HG03354 (cell line): ENCODE data around the gene CLPSL2.
"Not testable (repeated sequence)": the region's sequence is repeated elsewhere in the genome, so short reads cannot be mapped to it uniquely, and the experiment has no call there.

Experiments used
- ATAC-seq: cut with Tn5 transposase; IDR thresholded peaks from one replicate; pipeline ENCODE4 v1.9.1; 2021; ENCODE audit warnings: mild to moderate bottlenecking; ENCODE audit not compliant: unreplicated experiment, poor library complexity, severe bottlenecking

Gene CLPSL2, protein sequence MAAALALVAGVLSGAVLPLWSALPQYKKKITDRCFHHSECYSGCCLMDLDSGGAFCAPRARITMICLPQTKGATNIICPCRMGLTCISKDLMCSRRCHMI

DNA sequence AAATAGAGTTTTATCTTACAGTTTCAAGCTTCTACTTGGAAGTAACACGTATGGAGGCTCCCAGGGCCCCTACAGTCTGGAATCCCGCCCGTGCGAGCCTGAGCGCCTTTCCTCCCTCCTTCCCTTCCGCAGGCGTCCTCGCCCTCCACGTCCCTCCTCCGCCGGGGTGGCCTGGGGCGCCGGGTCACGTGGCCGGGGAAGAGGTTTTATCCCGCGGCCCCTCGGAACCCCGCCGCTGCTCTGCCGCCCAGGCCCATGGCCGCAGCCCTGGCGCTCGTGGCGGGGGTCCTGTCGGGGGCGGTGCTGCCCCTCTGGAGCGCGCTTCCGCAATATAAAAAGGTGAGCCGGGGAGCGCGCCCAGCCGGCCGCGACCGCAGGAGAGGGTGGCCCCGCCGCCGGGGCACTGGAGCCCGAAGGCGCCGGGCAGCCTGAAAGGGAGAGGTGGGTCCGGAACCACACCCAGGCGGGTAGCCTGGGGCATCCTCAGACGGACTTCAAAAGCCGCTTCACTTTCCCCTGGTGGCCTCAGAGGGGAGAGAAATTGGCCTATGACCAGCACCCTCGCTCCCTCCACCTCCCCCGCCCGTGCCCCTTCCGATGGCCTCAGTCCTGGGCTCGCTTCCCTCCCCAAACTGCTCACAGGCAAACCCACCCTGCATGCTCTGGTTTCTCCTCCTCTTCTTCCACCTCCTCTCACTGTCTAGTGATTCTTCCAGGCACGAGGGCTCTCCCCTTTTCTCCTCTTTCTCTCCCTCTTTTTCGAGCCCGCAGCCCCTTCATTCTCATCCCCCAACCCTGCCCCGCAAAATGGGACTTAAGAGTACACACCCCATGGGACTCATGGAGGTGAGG lies at the start of gene CLPSL2:
Gene CLPSL2 (plus strand): TSS at position 235 of the 852 bp plus-strand sequence. CDS start 21 bp downstream, at position 256.
- ATAC-seq = no peak

DNA sequence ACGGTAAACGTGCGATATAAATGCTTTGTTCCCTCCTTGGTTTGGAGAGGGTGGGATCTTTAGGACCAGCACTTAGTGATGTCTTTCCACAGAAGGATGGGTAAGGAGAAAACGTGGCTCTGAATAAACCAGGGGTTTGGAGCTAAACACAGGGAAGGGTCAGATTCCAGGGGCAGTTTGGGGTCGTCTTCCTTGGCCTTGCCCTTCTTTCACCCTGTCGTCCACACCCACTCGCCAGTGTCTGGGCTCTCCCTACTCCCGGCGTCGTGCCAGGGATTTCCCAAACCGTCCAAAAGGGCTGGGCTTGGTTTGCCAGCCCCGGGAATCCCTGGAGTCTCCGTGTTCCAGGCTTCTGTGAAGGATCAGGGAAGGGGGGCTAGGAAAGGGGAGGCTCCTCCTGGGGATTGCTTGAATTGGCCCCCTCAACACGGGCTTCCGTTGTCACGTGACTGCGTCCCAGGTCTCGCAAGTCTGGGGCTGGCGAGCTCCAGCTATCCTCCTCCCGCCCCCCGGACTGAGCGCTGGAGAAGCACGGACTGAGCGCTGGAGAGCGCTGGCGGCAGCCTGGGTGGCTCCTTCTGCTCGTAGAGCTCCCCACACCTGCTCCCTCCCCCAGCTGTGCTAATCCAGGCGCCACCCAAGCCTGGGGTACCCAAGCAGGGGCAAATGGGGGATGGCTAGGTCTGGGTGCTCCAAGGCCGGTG lies 49.0 kb upstream of the CLPSL2 start:
- peak; percentile 18 for ATAC-seq

DNA sequence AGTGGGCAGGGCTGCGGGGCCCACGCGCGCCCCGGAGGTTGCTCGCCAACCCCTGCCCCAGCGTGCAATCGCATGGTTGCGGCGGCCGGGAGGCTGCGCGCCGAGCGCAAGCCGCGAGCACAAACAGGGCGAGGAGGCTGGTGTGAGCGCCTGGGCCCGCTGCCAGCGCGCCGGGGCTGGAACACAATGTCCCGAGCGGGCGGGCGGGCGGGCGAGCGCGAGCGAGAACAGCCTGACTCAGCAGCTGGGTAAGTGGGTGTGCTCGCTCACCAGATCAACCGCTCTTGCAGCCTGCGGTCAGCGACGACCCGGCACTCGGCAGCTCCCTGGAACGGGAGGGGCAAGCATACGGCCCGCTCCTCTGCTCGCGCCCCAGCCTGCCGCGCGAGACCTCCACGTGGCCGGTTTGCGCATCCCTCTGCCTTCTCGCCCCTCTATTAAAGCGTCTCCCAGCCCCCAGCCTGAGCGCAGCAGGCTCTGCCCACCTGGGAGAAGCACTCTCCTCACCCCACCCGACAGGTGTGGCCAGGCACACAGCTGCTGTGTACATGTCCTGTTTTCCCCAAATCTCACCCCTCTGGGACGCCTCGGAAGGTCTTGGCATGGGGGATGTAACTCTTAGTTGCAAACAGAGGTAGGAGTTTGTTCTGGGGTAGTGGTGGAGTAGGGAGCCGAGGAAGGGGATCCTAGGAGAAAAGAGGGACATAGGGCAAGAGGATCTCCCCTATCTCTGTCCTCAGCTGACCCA lies 48.3 kb upstream of the CLPSL2 start:
- peak; percentile 40 for ATAC-seq

DNA sequence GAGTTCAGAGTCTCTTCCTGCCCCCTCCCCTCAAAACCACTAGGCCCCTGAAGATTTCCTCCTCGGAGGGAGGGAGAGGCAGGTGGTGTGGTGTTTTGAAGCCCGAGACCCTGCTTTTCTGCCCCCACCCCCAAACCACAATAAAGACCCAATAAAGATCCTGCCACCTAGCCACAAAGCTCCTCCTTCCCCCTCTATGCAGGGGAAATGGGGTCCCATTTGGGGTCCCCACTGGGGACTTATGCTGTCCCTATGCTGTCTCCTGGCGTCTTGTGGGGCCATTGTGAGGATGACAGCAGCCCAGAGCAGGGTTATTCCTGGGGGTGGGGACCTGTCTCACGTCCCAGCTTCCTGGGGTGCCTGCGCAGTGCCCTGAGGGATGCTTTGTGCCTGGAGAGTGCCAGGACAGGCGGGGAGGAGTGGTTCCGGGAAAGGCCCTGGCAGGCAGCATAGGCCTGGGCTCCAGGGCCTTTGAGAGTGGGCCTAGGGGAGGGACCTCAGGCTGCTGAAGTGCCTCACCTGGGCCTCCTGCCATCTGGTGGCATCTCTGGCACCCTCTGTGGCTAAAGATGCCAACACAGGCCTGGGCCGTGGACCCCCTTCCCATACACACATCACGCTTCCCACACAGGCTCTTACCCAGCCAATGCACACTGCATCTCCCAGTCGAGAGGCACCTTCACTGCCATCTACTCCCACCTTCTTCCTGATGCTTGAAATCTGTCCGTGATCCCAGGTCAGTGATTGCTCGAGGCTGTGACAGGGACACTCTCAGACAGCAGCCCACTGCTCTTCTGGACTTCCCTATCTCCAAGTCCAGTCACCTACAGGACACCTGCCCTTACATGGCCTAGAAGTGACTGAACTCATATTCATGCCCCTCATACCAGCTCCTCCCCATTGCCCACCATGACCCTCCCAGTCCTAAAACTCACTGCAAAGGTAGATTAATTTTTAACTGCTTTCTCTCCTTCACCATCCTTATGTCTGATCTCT lies 47.4 kb upstream of the CLPSL2 start:
- ATAC-seq = no peak

DNA sequence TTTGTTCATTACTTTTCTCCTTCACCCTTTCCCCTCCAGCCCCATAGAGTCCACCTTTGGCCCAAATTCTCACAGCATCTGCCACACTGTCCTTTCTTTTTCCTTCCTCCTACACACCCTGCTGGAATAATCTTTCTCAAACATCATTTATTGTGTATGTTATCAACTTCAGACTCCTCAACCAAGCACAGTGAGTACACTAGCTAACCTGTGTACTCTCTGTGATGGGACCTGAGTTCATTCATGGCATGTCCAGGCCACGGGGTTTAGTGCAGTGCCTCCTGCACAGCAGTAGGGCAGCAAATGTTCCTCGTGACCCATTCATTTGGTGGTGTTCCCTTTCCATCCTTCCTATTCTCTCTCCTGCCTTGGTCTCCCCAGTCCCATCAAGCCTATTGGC lies 46.7 kb upstream of the CLPSL2 start:
- ATAC-seq = no peak

DNA sequence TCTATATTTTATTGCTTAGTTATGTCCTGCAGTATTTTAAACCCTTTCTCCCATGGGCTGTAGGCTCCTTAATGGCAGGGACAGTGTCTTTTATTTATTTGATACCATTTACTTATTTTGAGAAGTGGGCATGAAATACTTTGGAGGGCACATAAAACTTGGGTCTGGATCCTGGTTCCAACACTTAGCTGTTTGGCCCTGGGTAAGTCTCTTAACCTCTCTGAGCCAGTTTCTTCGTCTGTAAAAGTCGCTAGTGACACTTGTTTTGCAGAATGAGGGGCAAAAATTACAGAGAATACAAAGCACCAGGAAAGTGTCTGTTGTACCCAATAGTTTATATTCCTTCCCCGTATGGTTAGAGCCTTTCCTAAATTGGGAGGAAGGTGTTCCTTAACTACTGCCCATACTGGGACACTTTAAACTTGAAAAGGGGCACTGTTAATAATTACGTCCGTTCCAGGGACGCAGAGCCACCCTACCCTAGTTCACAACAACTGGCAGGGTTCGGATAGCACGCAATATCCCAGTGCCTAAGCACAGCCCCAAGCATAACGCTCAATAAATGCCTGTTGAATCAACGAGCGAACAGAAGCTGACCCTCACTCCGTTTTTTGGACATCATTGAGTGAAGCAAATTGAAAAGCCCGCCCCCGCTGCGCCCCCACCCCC lies 45.5 kb upstream of the CLPSL2 start:
- ATAC-seq = no peak

DNA sequence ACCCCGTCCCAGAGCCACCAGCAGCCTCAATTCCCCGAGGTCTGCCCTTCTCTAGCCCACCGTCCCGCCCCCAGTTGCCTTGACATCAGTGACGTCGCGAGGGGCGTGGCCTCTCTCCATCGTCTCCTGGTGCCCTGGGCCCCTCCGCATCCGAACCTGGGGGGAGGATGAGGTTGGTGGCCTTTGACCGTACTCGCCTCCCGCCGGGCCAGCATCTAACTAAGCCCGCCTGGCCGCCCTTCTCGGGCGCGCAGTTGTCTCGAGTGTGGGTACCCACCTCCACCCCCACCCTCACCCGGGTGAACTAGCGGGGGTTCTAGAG lies 45.0 kb upstream of the CLPSL2 start:
- peak; percentile 59 for ATAC-seq

DNA sequence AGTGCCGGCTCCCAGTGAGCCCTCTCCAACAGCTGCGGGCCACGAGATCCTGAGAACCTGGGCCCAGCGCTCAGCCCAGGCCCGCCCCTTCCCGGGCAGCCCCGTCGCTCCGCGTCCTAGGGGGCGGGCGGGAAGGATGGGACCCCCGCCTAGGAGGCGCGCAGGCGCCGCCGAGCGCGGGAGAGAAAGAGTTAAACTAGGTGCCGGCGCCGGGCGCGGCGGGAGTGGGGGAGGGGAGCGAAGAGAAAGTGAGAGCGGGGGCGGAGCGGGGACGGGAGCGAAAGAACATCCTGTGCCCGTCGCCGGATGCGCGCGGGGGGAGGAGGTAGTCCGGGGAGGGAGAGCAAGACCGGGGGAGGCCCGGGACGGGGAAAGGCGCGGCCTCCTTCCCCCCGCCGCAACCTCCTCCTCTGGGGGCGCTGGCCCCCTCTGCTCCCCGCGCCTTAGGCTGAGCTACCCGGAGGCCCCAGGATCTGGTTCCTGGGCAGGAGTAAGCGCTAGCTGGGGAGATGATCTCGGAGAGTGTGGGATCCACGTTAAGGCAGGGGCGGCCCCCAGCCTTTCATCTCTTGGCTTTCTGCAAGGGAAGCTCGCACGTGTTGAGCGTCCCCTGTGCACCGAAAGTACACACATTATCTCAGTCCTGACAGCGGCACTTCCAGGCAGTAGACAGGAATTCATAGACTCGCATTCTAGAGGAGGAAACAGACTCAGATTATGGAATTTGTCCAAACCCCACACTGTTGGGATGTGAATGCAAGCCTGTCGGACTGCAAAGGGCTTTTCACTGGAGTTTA lies 44.5 kb upstream of the CLPSL2 start:
- peak; percentile 58 for ATAC-seq

DNA sequence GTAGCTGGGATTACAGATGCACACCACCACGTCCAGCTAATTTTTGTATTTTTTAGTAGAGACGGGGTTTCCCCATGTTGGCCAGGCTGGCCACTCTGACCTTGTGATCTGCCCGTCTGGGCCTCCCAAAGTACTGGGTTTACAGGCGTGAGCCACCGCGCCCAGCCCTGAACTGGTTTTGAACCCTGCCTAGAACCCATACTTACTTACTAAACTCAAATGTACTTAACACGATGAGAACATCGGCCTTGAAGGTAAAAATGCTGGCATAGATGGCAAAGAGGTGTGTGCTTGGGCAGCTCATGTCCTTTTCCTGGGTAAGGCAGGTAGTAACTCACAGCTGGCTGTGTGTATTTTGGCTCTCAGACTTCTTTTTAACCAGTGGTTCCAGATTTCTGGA lies 42.8 kb upstream of the CLPSL2 start:
- ATAC-seq = no peak

DNA sequence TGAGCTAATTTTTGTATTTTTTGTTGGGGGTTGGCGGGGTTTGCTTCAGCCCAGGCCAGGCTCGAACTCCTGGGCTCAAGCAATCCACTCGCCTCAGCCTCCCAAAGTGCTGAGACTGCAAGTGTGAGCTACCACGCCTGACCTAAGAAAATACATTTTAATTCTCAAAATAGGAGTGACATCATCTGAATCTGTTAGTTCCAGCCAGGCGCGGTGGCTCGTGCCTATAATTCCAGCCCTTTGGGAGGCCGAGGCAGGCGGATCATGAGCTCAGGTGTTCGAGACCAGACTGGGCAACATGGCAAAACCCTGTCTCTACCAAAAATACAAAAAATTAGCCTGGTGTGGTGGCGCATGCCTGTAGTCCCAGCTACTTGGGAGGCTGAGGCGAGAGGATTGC lies 42.1 kb upstream of the CLPSL2 start:
- not testable (repeated sequence) for ATAC-seq

DNA sequence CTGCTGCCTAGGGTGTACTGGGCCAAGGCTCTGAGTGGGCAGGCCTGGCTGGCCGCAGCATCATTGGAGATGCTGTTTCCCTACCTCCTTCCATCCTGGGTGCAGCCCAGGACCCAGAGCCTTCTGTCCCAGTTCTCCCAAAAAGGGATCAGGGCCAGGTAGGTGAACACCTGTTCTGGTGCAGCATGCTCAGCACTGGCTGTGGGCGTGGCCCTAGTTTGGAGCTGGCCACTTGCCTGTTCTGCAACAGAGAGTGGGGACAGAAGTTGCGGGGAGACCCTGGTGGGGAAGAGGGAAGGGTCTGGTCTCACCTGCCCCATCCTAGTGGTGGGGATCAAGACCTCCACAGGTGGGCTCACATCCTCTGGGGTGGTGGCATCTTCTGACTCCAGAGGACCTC lies 40.9 kb upstream of the CLPSL2 start:
- no peak for ATAC-seq

DNA sequence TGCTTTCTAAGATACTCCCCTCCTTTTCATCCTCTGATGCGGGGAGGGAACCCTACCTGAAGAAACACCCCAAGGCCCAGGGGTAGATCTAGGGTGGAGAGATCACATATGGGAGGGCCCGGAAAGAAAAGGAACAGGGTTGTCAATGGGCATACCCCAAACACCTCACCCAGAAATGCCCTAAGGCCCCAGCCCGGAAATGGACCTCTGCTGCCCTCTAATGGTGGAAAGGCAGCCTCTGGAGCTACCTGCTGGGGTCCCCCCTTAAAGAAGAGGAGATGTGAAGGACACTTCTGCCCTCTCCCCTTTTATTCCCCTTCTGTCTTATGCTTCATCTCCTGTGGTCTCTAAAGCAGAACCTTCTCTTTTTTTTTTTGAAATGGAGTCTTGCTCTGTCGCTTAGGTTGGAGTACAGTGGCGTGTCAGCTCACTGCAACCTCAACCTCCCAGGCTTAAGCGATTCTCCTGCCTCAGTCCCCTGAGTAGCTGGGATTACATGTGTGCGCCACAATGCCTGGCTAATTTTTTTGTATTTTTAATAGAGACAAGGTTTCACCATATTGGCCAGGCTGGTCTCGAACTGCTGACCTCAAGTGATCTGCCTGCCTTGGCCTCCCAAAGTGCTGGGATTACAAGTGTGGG lies 40.0 kb upstream of the CLPSL2 start:
- no peak for ATAC-seq

DNA sequence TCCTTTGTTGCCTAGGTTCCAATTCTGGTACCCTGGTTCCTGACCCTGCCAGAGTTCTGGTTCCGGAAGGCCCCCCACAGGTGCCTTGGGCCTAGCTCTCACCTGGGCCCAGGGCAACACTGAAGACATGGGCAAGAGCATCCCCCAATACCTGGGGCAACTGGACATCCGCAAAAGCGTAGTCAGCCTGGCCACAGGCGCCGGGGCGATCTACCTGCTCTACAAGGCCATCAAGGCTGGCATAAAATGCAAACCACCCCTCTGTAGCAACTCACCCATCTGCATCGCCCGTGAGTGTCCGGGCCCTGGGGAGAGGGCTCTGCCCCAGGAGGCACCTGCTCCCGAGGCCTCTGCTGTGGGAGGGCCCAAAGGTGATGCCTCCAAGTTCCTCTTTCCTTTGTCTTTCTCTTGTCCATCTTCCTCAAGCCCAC lies 39.4 kb upstream of the CLPSL2 start, which contains the start of gene ARMC12:
Gene ARMC12 (plus strand): TSS at position 51 of the 431 bp plus-strand sequence. CDS start 77 bp downstream, at position 128.
- ATAC-seq = no peak

DNA sequence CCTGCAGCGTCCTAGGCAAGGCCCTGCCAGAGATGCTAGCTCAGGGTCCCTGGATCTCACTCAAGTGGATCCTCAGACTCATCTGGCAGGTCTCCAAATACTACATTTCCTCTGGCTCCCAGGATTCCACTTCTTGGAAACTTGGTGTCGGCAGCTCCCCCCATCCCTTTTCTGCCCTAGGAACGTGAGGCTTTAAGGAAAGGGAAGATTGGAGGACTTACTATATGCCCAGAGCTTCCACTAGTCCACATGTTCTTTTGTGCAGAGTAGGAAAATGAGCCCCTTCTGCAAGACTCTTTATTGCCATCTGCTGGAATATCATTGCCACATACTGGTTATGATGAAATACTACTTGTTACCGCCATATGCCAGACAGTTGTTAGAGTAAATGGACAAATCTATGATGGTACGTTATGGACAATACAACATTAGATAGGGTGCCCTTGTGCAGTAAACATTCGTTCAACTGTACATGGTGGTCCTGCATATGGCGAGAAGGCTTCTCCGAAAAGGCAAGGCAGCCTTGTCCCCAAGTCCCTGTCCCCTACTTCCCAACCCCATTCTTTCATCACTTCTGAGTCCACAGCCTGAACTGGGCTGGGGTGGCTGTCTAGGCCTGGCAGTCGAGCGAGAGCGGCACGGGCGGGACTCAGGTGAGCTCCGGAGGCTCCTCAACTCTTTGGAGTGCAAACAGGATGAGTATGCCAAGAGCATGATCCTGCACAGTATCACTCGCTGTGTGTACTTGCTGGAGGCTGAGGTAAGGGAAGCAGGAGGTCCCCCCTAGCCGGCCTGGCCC lies 38.8 kb upstream of the CLPSL2 start:
- ATAC-seq = peak; percentile 48

DNA sequence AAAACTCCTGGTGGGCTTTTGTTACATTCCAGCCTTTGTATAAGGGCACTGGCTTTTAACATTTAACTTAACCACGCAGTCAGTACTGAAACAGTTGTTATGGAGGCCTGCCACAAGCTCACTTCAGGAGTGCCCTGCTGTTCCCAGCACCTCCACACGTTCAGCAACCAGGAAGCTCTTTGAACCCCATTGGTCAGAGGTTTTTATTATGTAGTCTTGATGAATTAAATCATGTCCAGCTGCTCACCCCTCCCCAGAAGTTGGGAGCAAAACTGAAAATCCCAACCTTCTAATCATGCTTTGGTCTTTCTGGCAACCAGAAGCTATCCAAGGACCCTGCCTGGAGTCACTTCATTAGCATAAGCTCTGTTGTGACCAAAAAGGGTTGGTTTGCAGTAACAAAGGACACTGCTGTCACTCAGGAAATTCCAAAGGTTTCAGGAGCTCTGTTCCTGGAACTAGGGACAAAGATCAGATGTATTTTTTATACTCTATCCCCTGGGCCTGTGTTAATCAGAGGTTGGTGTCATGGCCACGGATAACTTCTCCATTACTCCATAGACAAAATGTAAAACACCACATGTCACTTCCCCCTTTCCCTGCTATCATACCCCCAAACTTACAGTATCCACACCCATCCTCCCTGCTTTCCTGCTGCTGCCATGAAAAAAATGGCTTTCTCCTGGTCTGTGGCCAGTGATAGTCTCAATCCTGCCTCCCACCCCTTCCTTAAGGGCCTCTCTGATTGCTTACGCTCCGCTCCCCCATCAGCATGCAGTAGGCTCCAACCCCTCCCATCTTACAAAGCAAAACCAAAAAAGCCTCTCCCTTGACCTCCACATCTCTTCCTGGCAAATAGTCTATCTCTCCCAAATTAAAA lies 36.5 kb upstream of the CLPSL2 start:
- ATAC-seq = no peak

DNA sequence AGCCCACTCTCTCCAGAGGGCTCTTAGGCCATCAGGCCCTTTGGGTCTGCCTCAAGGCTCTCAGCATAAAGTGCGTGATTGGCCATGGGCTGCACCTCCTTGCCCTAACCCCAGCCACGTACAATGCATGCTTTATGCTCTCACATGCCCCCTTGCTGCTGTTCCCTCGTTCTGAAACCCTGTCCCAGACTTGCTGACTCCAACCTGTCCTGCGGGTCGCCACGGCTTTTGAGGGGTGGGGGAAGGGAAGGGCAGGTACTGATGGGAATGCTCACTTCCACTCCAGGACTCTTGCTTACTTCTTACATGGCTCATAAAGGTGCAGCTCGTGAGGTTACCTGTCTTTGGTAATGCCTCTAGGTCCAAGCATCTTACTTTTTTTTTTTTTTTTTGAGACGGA lies 33.6 kb upstream of the CLPSL2 start:
- no peak for ATAC-seq
